ENCODE measurements around the gene SULF2. TPM values are rescaled to one million over a fixed set of nuclear protein-coding genes. Genes with fewer than 3 reads are reported as not detected.

SULF2 gene
- total RNA-seq, 1 experiment from 2014 or later = 1.9 TPM

- peak; percentile 23 for DNase-seq (ENCODE audit: low read depth, low spot score)
- in situ Hi-C loops (cut with HindIII; ENCODE audit: low pct_unique_long_range_greater_than_20kb, low sequenced_read_pairs) = no loop called here
These were observed 54.5 kb downstream of the SULF2 start for GRCh38 chr20:47730744-47731143.

GRCh38 chr20:47729472-47729871 lies 55.8 kb downstream of the SULF2 start:
- in situ Hi-C loops (cut with HindIII; ENCODE audit: low pct_unique_long_range_greater_than_20kb, low sequenced_read_pairs) = no loop called here
- no peak for DNase-seq (ENCODE audit: low read depth, low spot score)

- in situ Hi-C loops (cut with HindIII; ENCODE audit: low pct_unique_long_range_greater_than_20kb, low sequenced_read_pairs) = no loop called here
- DNase-seq (ENCODE audit: low read depth, low spot score) = no peak
These were observed 57.3 kb downstream of the SULF2 start for GRCh38 chr20:47727909-47728361.

GRCh38 chr20:47727170-47727880 lies 58.0 kb downstream of the SULF2 start:
- no peak for DNase-seq (ENCODE audit: low read depth, low spot score)
- in situ Hi-C loops (cut with HindIII; ENCODE audit: low pct_unique_long_range_greater_than_20kb, low sequenced_read_pairs) = no loop called here

GRCh38 chr20:47726632-47727031 lies 58.6 kb downstream of the SULF2 start:
- no peak for DNase-seq (ENCODE audit: low read depth, low spot score)
- in situ Hi-C loops (cut with HindIII; ENCODE audit: low pct_unique_long_range_greater_than_20kb, low sequenced_read_pairs) = no loop called here

- in situ Hi-C loops (cut with HindIII; ENCODE audit: low pct_unique_long_range_greater_than_20kb, low sequenced_read_pairs) = no loop called here
- peak; percentile 91 for DNase-seq (ENCODE audit: low read depth, low spot score)
These were observed 59.9 kb downstream of the SULF2 start for GRCh38 chr20:47725248-47725973.

- in situ Hi-C loops (cut with HindIII; ENCODE audit: low pct_unique_long_range_greater_than_20kb, low sequenced_read_pairs) = no loop called here
- no peak for DNase-seq (ENCODE audit: low read depth, low spot score)
These were observed 60.4 kb downstream of the SULF2 start for GRCh38 chr20:47724910-47725247.

- in situ Hi-C loops (cut with HindIII; ENCODE audit: low pct_unique_long_range_greater_than_20kb, low sequenced_read_pairs) = no loop called here
- no peak for DNase-seq (ENCODE audit: low read depth, low spot score)
These were observed 60.9 kb downstream of the SULF2 start for GRCh38 chr20:47724396-47724795.

- no peak for DNase-seq (ENCODE audit: low read depth, low spot score)
- in situ Hi-C loops (cut with HindIII; ENCODE audit: low pct_unique_long_range_greater_than_20kb, low sequenced_read_pairs) = no loop called here
These were observed 62.0 kb downstream of the SULF2 start for GRCh38 chr20:47723322-47723721.

- in situ Hi-C loops (cut with HindIII; ENCODE audit: low pct_unique_long_range_greater_than_20kb, low sequenced_read_pairs) = no loop called here
- DNase-seq (ENCODE audit: low read depth, low spot score) = no peak
These were observed 64.4 kb downstream of the SULF2 start for GRCh38 chr20:47720636-47721427.

GRCh38 chr20:47719625-47720024 lies 65.7 kb downstream of the SULF2 start:
- in situ Hi-C loops (cut with HindIII; ENCODE audit: low pct_unique_long_range_greater_than_20kb, low sequenced_read_pairs) = no loop called here
- no peak for DNase-seq (ENCODE audit: low read depth, low spot score)

GRCh38 chr20:47719211-47719610 lies 66.1 kb downstream of the SULF2 start:
- in situ Hi-C loops (cut with HindIII; ENCODE audit: low pct_unique_long_range_greater_than_20kb, low sequenced_read_pairs) = no loop called here
- DNase-seq (ENCODE audit: low read depth, low spot score) = no peak

- in situ Hi-C loops (cut with HindIII; ENCODE audit: low pct_unique_long_range_greater_than_20kb, low sequenced_read_pairs) = no loop called here
- no peak for DNase-seq (ENCODE audit: low read depth, low spot score)
These were observed 66.9 kb downstream of the SULF2 start for GRCh38 chr20:47718398-47718797.

- no peak for DNase-seq (ENCODE audit: low read depth, low spot score)
These were observed 67.9 kb downstream of the SULF2 start for GRCh38 chr20:47717421-47717820.

GRCh38 chr20:47713878-47714450 lies 71.3 kb downstream of the SULF2 start:
- DNase-seq (ENCODE audit: low read depth, low spot score) = no peak
- in situ Hi-C loops (cut with HindIII; ENCODE audit: low pct_unique_long_range_greater_than_20kb, low sequenced_read_pairs) = no loop called here

More at GRCh38 chr20:47717421-47717820, 67.9 kb downstream of the SULF2 start:
- in situ Hi-C loops (cut with HindIII; ENCODE audit: low pct_unique_long_range_greater_than_20kb, low sequenced_read_pairs) = no loop called here

GRCh38 chr20:47713163-47713562 lies 72.1 kb downstream of the SULF2 start:
- DNase-seq (ENCODE audit: low read depth, low spot score) = no peak
- in situ Hi-C loops (cut with HindIII; ENCODE audit: low pct_unique_long_range_greater_than_20kb, low sequenced_read_pairs) = no loop called here

GRCh38 chr20:47711046-47711752 lies 74.1 kb downstream of the SULF2 start:
- in situ Hi-C loops (cut with HindIII; ENCODE audit: low pct_unique_long_range_greater_than_20kb, low sequenced_read_pairs) = no loop called here
- DNase-seq (ENCODE audit: low read depth, low spot score) = no peak

- in situ Hi-C loops (cut with HindIII; ENCODE audit: low pct_unique_long_range_greater_than_20kb, low sequenced_read_pairs) = no loop called here
- no peak for DNase-seq (ENCODE audit: low read depth, low spot score)
These were observed 74.6 kb downstream of the SULF2 start for GRCh38 chr20:47710665-47711045.

All from SK-MEL-5 (cell line).